ENCODE measurements around the gene CDC42BPB. TPM values are rescaled to one million over a fixed set of nuclear protein-coding genes. Genes with fewer than 3 reads are reported as not detected.

The CDC42BPB gene
- total RNA-seq, 2 experiments from 2014 or later, result 0.35 to 0.56 TPM

DNA sequence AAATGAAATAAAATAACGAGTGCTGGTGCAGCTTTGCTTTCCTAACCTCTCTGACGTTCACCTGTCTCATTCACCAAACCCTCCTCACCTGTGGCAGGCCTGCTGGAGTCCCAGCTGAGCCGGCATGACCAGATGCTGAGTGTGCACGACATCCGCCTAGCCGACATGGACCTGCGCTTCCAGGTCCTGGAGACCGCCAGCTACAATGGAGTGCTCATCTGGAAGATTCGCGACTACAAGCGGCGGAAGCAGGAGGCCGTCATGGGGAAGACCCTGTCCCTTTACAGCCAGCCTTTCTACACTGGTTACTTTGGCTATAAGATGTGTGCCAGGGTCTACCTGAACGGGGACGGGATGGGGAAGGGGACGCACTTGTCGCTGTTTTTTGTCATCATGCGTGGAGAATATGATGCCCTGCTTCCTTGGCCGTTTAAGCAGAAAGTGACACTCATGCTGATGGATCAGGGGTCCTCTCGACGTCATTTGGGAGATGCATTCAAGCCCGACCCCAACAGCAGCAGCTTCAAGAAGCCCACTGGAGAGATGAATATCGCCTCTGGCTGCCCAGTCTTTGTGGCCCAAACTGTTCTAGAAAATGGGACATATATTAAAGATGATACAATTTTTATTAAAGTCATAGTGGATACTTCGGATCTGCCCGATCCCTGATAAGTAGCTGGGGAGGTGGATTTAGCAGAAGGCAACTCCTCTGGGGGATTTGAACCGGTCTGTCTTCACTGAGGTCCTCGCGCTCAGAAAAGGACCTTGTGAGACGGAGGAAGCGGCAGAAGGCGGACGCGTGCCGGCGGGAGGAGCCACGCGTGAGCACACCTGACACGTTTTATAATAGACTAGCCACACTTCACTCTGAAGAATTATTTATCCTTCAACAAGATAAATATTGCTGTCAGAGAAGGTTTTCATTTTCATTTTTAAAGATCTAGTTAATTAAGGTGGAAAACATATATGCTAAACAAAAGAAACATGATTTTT, 151.9 kb downstream of the CDC42BPB start:
- Mint-ChIP-seq H3K36me3 (peaks cover 16% of the 10 kb centered on the region), H3K27me3 (no peaks in the 10 kb centered on the region), H3K4me1 (peaks cover 11% of the 10 kb centered on the region), H3K4me3 (no peak overlapping the region), H3K9me3 (ENCODE audit: low read depth) (no peaks in the 10 kb centered on the region), H3K27ac (no peak overlapping the region)
- CTCF ChIA-PET, result no interaction called here
- DNase-seq (no peak), ATAC-seq (no peak)

DNA sequence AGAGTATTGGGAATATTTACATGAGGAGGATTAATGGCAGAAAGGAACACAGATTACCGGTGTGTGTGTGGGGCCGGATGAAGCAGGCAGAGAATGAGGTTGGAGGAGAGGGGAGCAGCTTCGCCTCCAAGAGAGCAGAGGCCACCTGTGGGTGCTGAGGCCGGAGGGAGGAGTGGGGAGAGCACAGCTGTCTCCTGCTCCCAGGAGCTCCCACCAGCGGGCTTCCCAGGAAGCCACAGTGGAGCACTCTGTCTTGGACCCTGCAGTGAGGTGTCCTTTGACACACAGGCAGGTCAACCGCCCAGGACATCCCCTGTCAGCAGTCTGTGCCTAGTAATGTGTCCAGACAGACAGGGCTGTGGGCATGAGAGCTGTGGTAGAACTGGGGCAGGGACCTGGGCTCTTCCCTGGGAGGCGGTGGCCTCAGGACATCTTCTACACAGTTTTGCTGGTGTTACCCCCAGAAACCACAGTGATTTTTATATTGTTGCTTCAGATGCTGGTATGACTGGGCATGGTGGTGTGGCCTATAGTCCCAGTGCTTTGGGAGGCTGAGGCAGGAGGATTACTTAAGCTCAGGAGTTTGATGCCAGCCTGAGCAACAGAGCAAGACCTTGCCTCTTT, 153.3 kb downstream of the CDC42BPB start:
- CTCF ChIA-PET, result no interaction called here
- Mint-ChIP-seq H3K9me3 (ENCODE audit: low read depth) (no peaks in the 10 kb centered on the region), H3K27me3 (no peaks in the 10 kb centered on the region), H3K27ac (peak overlapping the region; percentile 3), H3K4me1 (peaks cover 11% of the 10 kb centered on the region), H3K4me3 (no peak overlapping the region), H3K36me3 (peaks cover 20% of the 10 kb centered on the region)
- DNase-seq (no peak), ATAC-seq (no peak)

- peak overlapping the region; percentile 78 for H3K27ac Mint-ChIP-seq
- no peak for ATAC-seq
- CTCF ChIA-PET, result interaction anchor here (0.7 kb wide), 1 partner anchor 46 kb away, joined by 3 read pairs; no protein-coding TSS in a partner anchor
- no peak overlapping the region for H3K4me3 Mint-ChIP-seq
- H3K36me3 Mint-ChIP-seq, result peaks cover 23% of the 10 kb centered on the region
- no peak for DNase-seq
- no peaks in the 10 kb centered on the region for H3K9me3 Mint-ChIP-seq (ENCODE audit: low read depth)
- no peaks in the 10 kb centered on the region for H3K27me3 Mint-ChIP-seq
- peaks cover 15% of the 10 kb centered on the region for H3K4me1 Mint-ChIP-seq
These were observed 154.0 kb downstream of the CDC42BPB start for GRCh38 chr14:102903248-102903888.

- no peak for ATAC-seq
- CTCF ChIA-PET, result interaction anchor here (0.7 to 1.6 kb wide), 2 partner anchors 45 to 172 kb away, joined by 3 to 4 read pairs; no protein-coding TSS in a partner anchor
- Mint-ChIP-seq H3K27ac (peak overlapping the region; percentile 78), H3K27me3 (no peaks in the 10 kb centered on the region), H3K9me3 (ENCODE audit: low read depth) (no peaks in the 10 kb centered on the region), H3K36me3 (peaks cover 25% of the 10 kb centered on the region), H3K4me3 (no peak overlapping the region), H3K4me1 (peaks cover 17% of the 10 kb centered on the region)
- DNase-seq, result no peak
These were observed 154.7 kb downstream of the CDC42BPB start for GRCh38 chr14:102902523-102903247.

GRCh38 chr14:102902086-102902485, 155.3 kb downstream of the CDC42BPB start:
- H3K9me3 Mint-ChIP-seq (ENCODE audit: low read depth), result no peaks in the 10 kb centered on the region
- H3K4me3 Mint-ChIP-seq, result no peak overlapping the region
- H3K36me3 Mint-ChIP-seq, result peaks cover 25% of the 10 kb centered on the region
- peak overlapping the region; percentile 78 for H3K27ac Mint-ChIP-seq
- H3K4me1 Mint-ChIP-seq, result peaks cover 17% of the 10 kb centered on the region
- H3K27me3 Mint-ChIP-seq, result no peaks in the 10 kb centered on the region
- DNase-seq, result no peak
- no peak for ATAC-seq
- CTCF ChIA-PET, result interaction anchor here (1.3 to 1.6 kb wide), 2 partner anchors 16 to 173 kb away, joined by 3 to 4 read pairs; no protein-coding TSS in a partner anchor

DNA sequence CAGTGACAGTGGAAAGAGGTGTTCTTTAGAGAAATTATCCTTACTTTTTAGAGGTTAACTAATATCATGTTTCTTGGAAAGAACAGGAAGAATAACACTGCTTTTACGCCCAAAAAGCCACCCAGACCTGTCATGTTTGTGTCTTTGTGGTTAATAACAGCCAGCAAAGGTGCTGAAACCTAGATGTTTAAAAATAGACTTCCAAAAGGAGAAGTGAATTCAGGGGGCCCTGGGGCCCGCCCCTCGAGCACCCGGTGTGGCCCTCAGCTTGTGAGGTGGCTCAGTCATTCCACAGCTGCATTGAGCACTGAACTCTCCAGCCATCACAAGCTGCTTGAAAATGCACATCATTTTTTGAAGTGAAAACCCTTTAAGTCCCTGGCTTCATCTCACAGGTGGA, 155.7 kb downstream of the CDC42BPB start:
- CTCF ChIA-PET, result interaction anchor here (1.3 to 1.6 kb wide), 3 partner anchors 17 to 173 kb away, joined by 3 to 4 read pairs (median 3); no protein-coding TSS in a partner anchor
- peaks cover 25% of the 10 kb centered on the region for H3K36me3 Mint-ChIP-seq
- H3K27ac Mint-ChIP-seq, result peak overlapping the region; percentile 78

DNA sequence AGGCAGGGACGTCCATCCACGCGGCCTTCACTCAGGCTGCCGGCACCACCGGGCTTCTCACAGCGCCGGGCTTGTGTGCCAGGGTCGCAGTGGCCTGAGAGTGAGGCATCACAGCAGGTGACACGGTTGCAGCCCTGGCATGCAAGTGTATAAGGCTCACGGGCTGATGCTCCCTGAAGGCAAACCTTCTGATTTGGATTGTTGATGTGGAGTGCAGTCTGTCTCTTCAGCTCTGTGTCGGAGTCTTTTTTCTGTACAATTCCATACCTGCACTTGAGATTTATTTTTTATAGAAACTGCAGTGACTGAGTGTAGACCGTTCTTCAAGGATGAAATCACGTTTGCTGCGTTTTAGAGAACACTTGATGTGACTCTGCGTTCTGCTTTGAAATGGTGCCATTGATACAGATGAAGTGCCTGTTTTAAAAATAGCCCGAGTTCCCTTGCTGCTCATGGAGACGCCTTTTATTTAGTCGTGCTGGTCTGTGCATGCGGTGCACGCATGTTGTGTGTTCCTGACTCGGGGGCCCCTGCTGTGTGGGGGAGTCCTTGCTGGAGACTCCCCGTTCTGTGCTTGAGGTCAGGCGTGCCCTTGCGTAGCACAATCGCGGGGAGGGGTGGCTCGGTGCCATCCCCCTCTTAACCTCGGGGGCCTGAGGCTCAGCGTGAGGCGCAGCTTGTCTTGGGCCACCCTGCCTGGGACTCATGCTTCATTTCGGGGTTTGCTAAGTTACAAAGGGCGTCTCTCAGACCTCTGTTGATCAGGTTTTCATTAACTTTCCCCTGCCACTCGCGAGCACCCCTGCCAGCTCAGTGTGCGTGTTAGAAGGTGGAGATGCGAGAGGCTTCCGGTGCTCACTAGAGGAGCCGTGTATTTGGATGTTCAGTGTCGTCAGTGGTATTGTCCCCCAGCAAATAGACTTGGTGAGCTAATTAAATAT, 156.4 kb downstream of the CDC42BPB start:
- ATAC-seq (peak; percentile 58), DNase-seq (no peak)
- H3K27me3 Mint-ChIP-seq, result no peaks in the 10 kb centered on the region
- peaks cover 17% of the 10 kb centered on the region for H3K4me1 Mint-ChIP-seq
- no peaks in the 10 kb centered on the region for H3K9me3 Mint-ChIP-seq (ENCODE audit: low read depth)
- peak overlapping the region; percentile 78 for H3K27ac Mint-ChIP-seq
- peaks cover 25% of the 10 kb centered on the region for H3K36me3 Mint-ChIP-seq
- no peak overlapping the region for H3K4me3 Mint-ChIP-seq
- CTCF ChIA-PET, result interaction anchor here (1.3 to 1.6 kb wide), 3 partner anchors 17 to 174 kb away, joined by 3 to 4 read pairs (median 3); no protein-coding TSS in a partner anchor

More for the DNA sequence above, 155.7 kb downstream of the CDC42BPB start:
- ATAC-seq (no peak), DNase-seq (no peak)
- Mint-ChIP-seq H3K27me3 (no peaks in the 10 kb centered on the region), H3K4me1 (peaks cover 17% of the 10 kb centered on the region), H3K4me3 (no peak overlapping the region), H3K9me3 (ENCODE audit: low read depth) (no peaks in the 10 kb centered on the region)

DNA sequence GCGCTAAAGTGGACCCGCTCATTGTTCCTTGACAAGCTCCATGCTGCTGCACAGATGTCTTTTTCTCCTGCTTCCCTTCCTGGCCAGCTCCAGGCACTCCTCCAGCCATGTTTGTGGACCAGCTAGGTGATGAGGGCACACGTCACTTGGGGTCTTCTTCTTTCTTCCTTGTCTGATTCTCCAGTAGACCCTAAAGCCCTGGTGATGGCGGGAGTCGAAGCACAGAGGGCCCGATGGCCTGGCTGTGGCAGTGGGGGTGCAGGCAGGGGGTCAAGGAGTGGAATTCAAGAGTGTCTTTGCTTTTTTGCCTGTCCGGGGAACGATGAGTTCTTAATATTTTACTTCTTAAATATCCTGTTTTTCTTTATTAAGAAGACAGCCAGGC, 157.8 kb downstream of the CDC42BPB start:
- Mint-ChIP-seq H3K27me3 (no peaks in the 10 kb centered on the region), H3K9me3 (ENCODE audit: low read depth) (no peaks in the 10 kb centered on the region), H3K4me3 (no peak overlapping the region), H3K36me3 (peaks cover 29% of the 10 kb centered on the region), H3K4me1 (peaks cover 17% of the 10 kb centered on the region), H3K27ac (no peak overlapping the region)
- DNase-seq, result no peak
- ATAC-seq, result no peak
- CTCF ChIA-PET, result interaction anchor here (1.2 kb wide), 1 partner anchor 115 kb away, joined by 3 read pairs; no protein-coding TSS in a partner anchor

- ATAC-seq, result no peak
- Mint-ChIP-seq H3K9me3 (ENCODE audit: low read depth) (no peaks in the 10 kb centered on the region), H3K4me1 (peaks cover 17% of the 10 kb centered on the region), H3K4me3 (no peak overlapping the region), H3K27ac (peak overlapping the region; percentile 38), H3K27me3 (no peaks in the 10 kb centered on the region), H3K36me3 (peaks cover 29% of the 10 kb centered on the region)
- CTCF ChIA-PET, result interaction anchor here (1.2 kb wide), 1 partner anchor 114 kb away, joined by 3 read pairs; no protein-coding TSS in a partner anchor
- no peak for DNase-seq
These were observed 158.4 kb downstream of the CDC42BPB start for GRCh38 chr14:102898776-102899515.

DNA sequence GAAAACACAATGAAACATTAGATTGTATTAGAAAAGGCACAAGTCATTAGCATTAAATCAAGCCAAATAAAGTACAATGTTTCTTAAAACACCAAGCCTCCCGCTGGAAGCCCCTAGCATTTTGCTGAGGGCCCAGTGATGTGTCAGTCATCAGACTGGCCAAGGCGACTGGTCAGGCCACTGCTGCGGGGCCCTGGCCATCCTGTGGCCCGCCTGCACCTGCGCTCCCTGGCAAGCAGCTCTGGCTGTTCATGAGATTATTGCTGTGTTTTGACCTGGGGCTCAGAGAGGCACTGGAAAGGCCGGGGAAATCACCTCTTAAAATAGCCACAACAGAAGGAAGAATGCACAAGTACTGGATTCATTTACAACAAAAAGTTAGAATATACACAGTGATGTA, 159.1 kb downstream of the CDC42BPB start:
- DNase-seq (no peak), ATAC-seq (no peak)
- Mint-ChIP-seq H3K4me1 (peaks cover 17% of the 10 kb centered on the region), H3K27ac (peak overlapping the region; percentile 38), H3K9me3 (ENCODE audit: low read depth) (no peaks in the 10 kb centered on the region), H3K36me3 (peaks cover 27% of the 10 kb centered on the region), H3K4me3 (no peak overlapping the region), H3K27me3 (no peaks in the 10 kb centered on the region)
- CTCF ChIA-PET, result no interaction called here

- Mint-ChIP-seq H3K27ac (no peak overlapping the region), H3K27me3 (no peaks in the 10 kb centered on the region), H3K36me3 (peaks cover 28% of the 10 kb centered on the region), H3K9me3 (ENCODE audit: low read depth) (no peaks in the 10 kb centered on the region), H3K4me3 (no peak overlapping the region), H3K4me1 (peaks cover 17% of the 10 kb centered on the region)
- CTCF ChIA-PET, result interaction anchor here (1.5 kb wide), 2 partner anchors 203 to 204 kb away, joined by 3 read pairs; no protein-coding TSS in a partner anchor
- DNase-seq (no peak), ATAC-seq (no peak)
These were observed 159.9 kb downstream of the CDC42BPB start for GRCh38 chr14:102897299-102898027.

Data from activated CD8-positive, alpha-beta memory T cell treated with anti-CD3 and anti-CD28 coated beads, Interleukin-2, amount 10 ng/mL, durations not matched to agents 7 days and 5 days (primary cell).